Activated effector memory CD4-positive, alpha-beta T cell treated with anti-CD3 and anti-CD28 coated beads, Interleukin-2, amount 50 U/mL, for 16 hours (primary cell): ENCODE measurements around the gene ZNF317.

Experiments used
- DNase-seq: peaks from one replicate; pipeline ENCODE4 v3.0.0-alpha.2; 2020

Gene ZNF317

DNA sequence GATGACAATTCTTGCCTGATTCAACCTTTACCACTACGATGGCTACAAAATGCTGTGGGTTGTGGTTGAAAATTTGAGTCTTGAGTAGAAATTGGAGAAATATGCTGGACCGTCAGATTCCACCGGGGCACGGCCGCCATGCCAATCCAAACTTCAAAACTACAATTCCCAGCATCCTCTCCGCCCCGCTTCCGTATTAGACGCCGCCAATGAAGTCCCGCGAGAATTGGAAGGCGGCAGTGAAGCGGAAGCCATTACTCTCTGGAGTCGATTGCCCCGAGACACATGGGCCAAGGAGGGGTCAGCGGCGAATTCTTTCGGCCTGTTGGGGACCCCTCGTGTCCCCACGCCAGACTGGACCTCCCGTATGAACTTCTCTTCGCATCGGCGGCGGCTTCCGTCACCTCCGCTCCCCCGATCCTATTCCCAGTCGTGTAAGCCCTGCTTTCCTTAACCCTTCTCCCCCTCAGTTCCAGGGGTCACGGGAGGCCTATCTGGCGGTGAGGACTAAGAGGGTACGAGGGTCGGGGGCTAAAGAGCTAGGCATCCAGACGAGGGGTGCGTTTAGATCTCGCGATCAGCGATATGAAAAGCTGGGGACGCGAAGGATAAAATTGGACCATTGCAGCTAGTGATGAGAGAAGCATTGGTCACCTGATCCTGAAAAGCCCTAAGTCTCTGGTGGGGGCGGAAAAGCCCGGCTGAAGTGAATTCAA, at the start of gene ZNF317:
ZNF317 (plus strand) TSS at position 239 of the 716 bp plus-strand sequence. CDS start 15,620 bp downstream, outside the sequence.
- DNase-seq, result peak; percentile 95

- no peak for DNase-seq
These were observed 32.8 kb upstream of the ZNF317 start, which contains the start of gene OR7G2 for GRCh38 chr19:9107375-9107774. Gene OR7G2, minus strand, starts transcription at chr19:9107475. Its CDS starts 4,232 bp downstream, at chr19:9103243.

- no peak for DNase-seq
These were observed 30.2 kb upstream of the ZNF317 start for GRCh38 chr19:9109959-9110358.

- no peak for DNase-seq
These were observed 24.8 kb upstream of the ZNF317 start, which contains the start of gene OR7G1 for GRCh38 chr19:9115307-9115813. Gene OR7G1, minus strand, starts transcription at chr19:9115763. Its CDS starts 0 bp downstream, at chr19:9115763.

- DNase-seq, result no peak
These were observed 23.6 kb upstream of the ZNF317 start for GRCh38 chr19:9116547-9116946.

DNA sequence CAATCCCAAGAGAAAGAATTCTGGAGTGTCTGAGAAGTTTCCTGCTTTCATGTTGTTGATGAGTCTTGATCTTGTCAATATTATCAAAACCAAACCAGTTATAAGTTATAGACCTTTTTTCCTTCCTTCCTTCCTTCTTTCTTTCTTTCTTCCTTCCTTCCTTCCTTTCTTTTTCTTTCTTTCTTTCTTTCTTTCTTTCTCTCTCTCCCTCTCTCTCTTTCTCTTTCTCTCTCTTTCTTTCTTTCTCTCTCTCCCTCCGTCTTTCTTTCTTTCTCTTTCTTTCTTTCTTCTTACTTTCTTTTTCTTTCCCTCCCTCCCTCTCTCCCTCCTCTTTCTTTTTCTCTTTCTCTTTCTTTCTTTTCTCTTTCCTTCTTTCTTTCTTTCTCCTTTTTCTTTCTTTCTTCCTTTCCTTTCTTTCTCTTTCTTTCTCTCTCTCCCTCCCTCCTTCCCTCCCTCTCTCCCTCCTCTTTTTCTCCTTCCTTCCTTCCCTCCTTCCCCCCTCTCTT, 13.2 kb upstream of the ZNF317 start, which contains the start of gene OR7G3:
OR7G3 (minus strand) TSS at position 51 of the 506 bp plus-strand sequence; CDS start at position 51, 0 bp downstream.
- DNase-seq, result no peak

DNA sequence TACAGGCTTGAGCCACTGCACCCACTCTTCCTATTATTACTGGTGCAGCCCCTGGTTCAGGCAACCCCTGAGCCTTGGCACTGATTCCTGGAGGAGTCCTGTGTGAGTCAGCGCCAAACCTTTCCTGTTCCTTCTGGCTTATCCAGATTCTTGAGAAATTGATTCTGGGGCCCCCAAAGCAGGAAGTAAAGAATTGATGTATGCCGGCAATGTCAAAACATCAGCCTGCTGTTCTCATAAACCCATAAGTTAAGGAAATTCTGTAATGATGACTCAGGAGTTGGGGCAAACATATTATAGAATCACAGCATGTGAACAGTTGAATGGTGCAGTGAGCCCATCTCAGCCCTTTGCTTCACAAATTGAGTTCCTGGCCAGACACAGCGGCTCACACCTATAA, 12.0 kb upstream of the ZNF317 start:
- DNase-seq, result no peak

- no peak for DNase-seq
These were observed 9.2 kb upstream of the ZNF317 start for GRCh38 chr19:9130965-9131364.

GRCh38 chr19:9132422-9132821, 7.8 kb upstream of the ZNF317 start:
- no peak for DNase-seq

DNA sequence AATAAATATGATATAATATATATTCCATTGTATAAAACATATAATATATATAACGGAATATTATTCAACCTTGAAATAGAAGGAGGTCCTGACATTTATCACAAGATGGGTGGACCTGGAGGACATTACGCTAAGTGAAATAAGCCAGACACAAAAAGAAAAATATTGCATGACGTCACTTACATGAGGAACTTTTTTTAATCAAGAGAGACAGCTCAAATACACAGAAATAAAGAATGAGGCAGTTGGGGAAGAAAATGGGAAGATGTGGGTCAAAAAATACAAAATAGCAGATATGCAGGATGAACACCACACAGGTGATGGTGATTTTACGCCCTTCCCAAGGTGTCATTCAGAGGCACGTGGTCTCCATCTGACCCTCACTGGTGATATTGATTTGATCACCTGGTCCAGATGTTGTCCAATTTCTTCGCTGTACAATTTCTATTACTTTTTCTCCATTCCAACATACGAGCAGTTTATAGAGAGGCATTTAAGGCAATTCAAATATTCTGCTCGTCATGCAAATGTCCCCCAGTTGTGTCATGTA, 513 bp upstream of the ZNF317 start:
- DNase-seq, result no peak

DNA sequence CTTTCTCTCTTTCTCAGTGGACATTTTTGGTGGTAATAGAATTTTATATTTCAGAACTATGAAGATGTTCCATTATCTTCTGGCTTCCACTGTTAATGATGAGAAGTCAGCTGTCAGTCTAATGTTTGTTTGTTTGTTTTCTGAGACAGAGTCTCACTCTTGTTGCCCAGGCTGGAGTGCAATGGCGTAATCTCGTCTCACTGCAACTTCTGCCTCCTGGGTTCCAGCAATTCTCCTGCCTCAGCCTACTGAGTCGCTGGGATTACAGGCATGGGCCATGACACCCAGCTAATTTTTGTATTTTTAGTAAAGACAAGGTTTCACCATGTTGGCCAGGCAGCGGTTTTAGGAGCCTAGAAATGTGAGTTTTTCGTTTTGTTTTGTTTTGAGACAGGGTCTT, 4.7 kb downstream of the ZNF317 start:
- no peak for DNase-seq

DNA sequence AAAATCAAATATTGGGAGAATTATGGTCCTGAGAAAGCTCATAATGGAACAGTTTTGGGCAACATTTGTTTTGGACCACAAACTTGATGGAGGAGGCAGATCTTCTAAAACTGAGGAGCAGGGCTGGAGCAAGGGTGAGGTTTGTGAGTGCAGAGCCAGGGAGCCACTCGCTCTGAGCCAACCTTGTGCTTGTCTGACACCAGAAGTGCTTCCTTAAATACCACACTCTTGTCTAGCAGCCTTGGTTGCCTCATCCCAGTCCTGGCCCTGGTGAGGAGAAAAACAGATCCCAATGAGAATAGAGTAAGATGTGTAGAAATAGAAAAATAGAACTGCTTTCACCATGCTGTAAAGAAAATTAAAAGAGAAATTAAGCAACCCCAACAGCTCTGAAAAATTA, 6.7 kb downstream of the ZNF317 start:
- no peak for DNase-seq

- no peak for DNase-seq
These were observed 8.5 kb downstream of the ZNF317 start for GRCh38 chr19:9148697-9149096.

DNA sequence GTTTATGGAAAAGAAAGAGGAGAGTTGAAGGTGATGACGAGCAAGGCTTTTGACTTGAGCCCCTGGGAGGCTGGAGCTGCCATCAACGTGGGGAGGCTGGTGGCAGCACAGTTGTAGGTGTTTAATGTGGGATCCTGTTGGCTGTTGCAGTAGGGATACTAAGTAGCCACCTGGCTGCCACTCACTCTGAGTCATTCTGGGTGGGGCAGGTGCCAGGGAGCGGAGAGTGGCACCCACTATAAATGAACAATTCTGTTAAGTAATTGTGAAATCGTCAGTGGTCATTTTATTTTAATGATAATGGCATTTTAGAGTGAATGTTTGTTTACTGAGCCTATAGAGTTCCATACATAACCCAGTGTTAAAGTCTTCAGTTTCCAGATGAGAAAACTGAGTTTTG, 9.8 kb downstream of the ZNF317 start:
- no peak for DNase-seq

DNA sequence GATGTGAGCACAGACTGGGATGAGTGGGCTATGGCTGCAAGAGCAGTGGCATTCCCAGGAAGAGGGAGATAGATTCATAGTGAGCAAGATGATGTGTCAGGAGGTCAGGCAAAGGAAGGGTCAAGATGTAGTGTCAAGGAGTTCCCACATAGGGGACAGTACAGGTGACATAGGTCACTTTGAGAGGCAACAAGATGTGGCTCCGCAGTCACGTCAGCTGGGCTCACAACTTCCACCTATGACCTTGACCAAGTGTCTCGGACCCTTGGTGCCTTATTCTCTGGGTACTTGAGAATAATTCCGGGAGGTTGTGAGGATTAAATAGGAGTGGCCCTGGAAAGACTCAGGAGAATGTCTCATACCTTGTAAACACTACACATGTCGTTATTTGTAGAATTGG, 10.5 kb downstream of the ZNF317 start:
- DNase-seq, result no peak

DNA sequence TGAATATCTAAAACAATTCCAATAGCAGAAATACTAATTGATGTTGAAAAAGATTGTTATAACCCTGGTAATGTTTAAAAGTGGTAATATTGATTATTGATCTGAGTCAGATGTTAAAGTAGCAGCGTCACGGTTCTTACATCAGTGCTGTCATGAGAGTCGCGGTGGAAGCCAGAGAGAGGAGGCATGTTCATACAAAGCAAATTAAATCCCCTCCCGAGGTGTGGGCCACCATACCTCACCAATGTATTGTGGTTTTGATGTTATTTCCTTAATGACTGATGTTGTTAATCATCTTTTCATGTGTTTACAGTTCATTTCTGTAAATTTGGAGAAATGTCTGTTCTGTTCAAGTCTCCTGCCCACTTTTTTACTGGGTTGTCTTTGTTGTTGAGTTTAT, 11.2 kb downstream of the ZNF317 start:
- DNase-seq, result no peak

DNA sequence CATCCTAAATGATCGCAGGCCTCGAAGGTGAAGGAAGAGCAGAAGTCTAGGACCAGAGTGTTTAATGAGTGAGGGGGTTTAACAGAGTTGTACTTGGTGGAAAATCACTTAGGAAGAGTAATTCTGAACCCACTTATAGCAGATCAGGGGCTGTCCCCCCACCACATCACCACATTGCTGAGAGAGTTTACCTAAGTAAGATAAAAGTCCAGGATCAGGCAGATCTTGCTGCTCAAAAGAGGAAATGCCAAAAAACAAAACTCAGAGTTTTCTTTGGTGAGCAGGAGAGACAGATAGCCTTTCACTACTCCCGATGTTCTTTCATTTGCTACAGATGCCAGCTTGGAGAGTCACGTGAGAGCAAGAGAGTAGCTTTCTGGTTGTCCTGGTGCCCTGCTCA, 15.4 kb downstream of the ZNF317 start:
- no peak for DNase-seq

DNA sequence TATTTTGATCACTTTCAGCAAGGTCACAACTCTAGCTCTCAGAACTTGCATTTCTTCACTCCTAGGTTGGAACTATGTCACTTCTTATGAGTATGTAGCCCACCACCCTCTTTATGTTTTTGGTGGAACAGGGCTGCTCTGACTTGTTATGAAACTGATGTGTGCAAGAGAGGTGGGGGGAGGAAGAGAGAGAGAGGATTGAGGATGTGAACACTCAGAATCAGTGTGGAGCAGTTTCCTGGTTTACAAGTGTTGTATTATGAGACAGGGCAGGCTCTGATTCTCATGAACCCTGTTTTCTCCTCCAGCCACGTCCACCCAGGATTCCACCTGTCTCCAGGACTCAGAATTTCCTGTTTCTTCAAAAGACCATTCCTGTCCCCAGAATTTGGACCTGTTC, 16.1 kb downstream of the ZNF317 start:
- no peak for DNase-seq

DNA sequence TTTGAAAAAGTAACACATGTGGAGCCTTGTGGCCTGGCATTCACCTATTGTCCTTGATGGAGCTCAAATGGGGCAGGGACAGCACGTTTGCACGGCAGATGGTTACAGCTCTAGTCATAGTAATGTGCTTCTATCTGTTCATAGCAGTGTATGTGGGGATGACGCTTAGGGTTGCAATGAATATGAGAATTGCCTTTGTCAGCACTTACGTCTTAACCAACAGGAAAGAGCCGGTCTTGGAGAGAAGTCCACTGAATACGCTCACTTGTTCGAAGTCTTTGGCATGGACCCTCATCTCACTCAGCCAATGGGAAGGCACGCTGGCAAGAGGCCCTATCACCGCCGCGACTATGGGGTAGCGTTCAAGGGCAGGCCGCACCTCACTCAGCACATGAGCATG, 19.7 kb downstream of the ZNF317 start:
- no peak for DNase-seq

DNA sequence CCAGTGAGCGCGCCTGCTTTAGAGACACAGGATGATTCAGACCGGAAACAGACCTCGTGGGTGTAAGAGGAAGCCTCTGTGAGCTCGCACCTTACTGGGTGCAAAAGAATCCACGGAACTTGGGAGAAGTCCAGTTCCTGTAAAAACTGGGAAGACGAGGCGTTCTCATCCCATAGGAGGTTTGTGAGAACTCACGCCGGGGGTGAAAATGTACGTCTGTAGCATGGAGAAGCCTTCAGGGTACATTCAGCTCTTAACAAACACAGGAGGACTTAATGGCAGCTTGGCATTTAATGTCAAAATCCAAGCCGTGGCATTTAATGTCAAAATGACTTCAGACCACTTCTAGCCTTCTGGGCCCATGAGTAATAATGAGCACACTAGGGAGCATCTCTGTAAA, 21.2 kb downstream of the ZNF317 start:
- no peak for DNase-seq

DNA sequence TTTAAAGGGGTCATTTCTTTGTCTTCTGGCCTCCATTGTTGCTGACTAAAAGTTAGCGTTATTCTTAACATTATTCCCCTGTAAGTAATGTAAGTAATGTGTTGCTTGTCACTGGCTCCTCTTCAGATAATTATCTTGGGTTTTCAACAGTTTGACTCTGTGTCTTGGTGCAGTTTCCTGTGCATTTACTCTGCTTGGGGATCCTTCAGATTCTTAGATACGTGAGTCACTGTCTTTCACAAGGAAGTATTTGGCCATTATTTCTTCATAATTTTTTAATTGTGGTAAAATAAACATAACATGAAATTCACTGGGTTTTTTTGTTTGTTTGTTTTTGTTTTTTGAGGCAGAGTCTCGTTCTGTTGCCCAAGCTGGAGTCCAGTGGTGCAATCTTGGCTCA, 25.1 kb downstream of the ZNF317 start:
- no peak for DNase-seq

GRCh38 chr19:9166846-9167245, 26.6 kb downstream of the ZNF317 start:
- no peak for DNase-seq

- DNase-seq, result no peak
These were observed 31.3 kb downstream of the ZNF317 start for GRCh38 chr19:9171393-9171991.

- DNase-seq, result no peak
These were observed 35.1 kb downstream of the ZNF317 start for GRCh38 chr19:9175326-9175725.
